IMR-90 (cell line): ENCODE results near the gene USP43. TPM values are rescaled to one million over a fixed set of nuclear protein-coding genes. Genes with fewer than 3 reads are reported as not detected.

ENCODE experiments used
- ATAC-seq: fragments of 200-7000 bp; cut with Tn5 transposase; 2 replicates; pipeline ENCODE4 v1.9.1; 2020; ENCODE audit warnings: low read depth, mild to moderate bottlenecking, moderate library complexity
- BruUV-seq: library from RNA; stranded (reverse); fragments of 400-500 nt; replicated peaks from 2 replicates; lab custom pipeline; 2021; lab: Mats Ljungman, UMichigan
- CTCF ChIA-PET: fragments of 300-600 bp; formaldehyde crosslinking; extraction: SDS; loops from one replicate; lab custom pipeline; 2021; ENCODE audit warnings: antibody characterized with exemption; lab: Yijun Ruan, JAX
- POLR2A ChIA-PET: fragments of 300-600 bp; sonication (Branson Sonifier 250); formaldehyde crosslinking; loops from one replicate; lab custom pipeline; 2022; ENCODE audit warnings: antibody characterized with exemption; ENCODE audit not compliant: unreplicated experiment; lab: Charles Lee
- DNase-seq: peaks from one replicate; pipeline ENCODE4 v3.0.0; 2013
- H2AFZ ChIP-seq: replicated peaks from 2 replicates; pipeline ENCODE3; 2013; ENCODE audit warnings: low read length, mild to moderate bottlenecking; ENCODE audit not compliant: poor library complexity
- H2AK5ac ChIP-seq: 2 replicates; pipeline ENCODE4 v1.6.1; 2013; ENCODE audit warnings: low read depth, low read length, inconsistent platforms
- H2AK9ac ChIP-seq: replicated peaks from 2 replicates; pipeline ENCODE3; 2013; ENCODE audit warnings: mild to moderate bottlenecking, low read depth, low read length, moderate library complexity; ENCODE audit not compliant: poor library complexity
- H2BK120ac ChIP-seq: 2 replicates; pipeline ENCODE4 v1.6.1; 2013; ENCODE audit warnings: low read depth, low read length, inconsistent platforms
- H2BK15ac ChIP-seq: 3 replicates; pipeline ENCODE4 v1.6.1; 2013; ENCODE audit warnings: low read depth, low read length, inconsistent platforms
- H2BK20ac ChIP-seq: 2 replicates; pipeline ENCODE4 v1.6.1; 2013; ENCODE audit warnings: low read depth, mild to moderate bottlenecking, inconsistent platforms, low read length, moderate library complexity
- H2BK5ac ChIP-seq: 2 replicates; pipeline ENCODE4 v1.6.1; 2013; ENCODE audit warnings: mild to moderate bottlenecking, low read depth, low read length, inconsistent platforms; ENCODE audit not compliant: poor library complexity, severe bottlenecking
- H3K14ac ChIP-seq: replicated peaks from 2 replicates; pipeline ENCODE4 v1.6.1; 2013; ENCODE audit warnings: low read depth, low read length, inconsistent platforms
- H3K18ac ChIP-seq: 2 replicates; pipeline ENCODE4 v1.6.1; 2013; ENCODE audit warnings: low read depth, low read length, control low read depth
- H3K23ac ChIP-seq: 2 replicates; pipeline ENCODE4 v1.6.1; 2013; ENCODE audit warnings: low read depth, low read length, inconsistent platforms
- H3K27ac ChIP-seq: 2 replicates; pipeline ENCODE4 v1.5.1; 2013; ENCODE audit warnings: mild to moderate bottlenecking, control low read depth, low read length; ENCODE audit not compliant: insufficient read depth
- H3K27me3 ChIP-seq: 2 replicates; pipeline ENCODE4 v1.6.1; 2013; ENCODE audit warnings: low read length; ENCODE audit not compliant: control insufficient read depth, insufficient read depth
- H3K36me3 ChIP-seq: 2 replicates; pipeline ENCODE4 v1.6.1; 2013; ENCODE audit warnings: low read length, mixed read lengths; ENCODE audit not compliant: control insufficient read depth, insufficient read depth
- H3K4ac ChIP-seq: 2 replicates; pipeline ENCODE4 v1.6.1; 2013; ENCODE audit warnings: low read depth, low read length, inconsistent platforms
- H3K4me1 ChIP-seq: 2 replicates; pipeline ENCODE4 v1.6.1; 2013; ENCODE audit warnings: low read length, mixed read lengths; ENCODE audit not compliant: control insufficient read depth, insufficient read depth
- H3K4me2 ChIP-seq: 2 replicates; pipeline ENCODE4 v1.6.1; 2013; ENCODE audit warnings: low read depth, mild to moderate bottlenecking, control low read depth, low read length, moderate library complexity
- H3K4me3 ChIP-seq: 2 replicates; pipeline ENCODE4 v1.5.1; 2013; ENCODE audit warnings: low read depth, mild to moderate bottlenecking, control low read depth, low read length, moderate library complexity; ENCODE audit not compliant: insufficient read depth
- H3K56ac ChIP-seq: 2 replicates; pipeline ENCODE4 v1.6.1; 2013; ENCODE audit warnings: low read length, inconsistent platforms; ENCODE audit not compliant: insufficient read depth; ENCODE audit errors: extremely low read depth
- H3K79me1 ChIP-seq, 2 experiments: 2 replicates each; pipeline ENCODE4 v1.6.1; 2013; ENCODE audit warnings: low read length in 2 of 2, inconsistent platforms in 1 of 2, low read depth in 1 of 2
- H3K9ac ChIP-seq: 2 replicates; pipeline ENCODE4 v1.6.1; 2013; ENCODE audit warnings: low read depth, low read length, control low read depth
- H3K9me1 ChIP-seq: 2 replicates; pipeline ENCODE4 v1.6.1; 2013; ENCODE audit warnings: low read length, inconsistent platforms; ENCODE audit not compliant: insufficient read depth
- H3K9me3 ChIP-seq: 2 replicates; pipeline ENCODE4 v1.6.1; 2013; ENCODE audit warnings: low read length; ENCODE audit not compliant: control insufficient read depth, insufficient read depth
- H4K20me1 ChIP-seq: 2 replicates; pipeline ENCODE4 v1.6.1; 2013; ENCODE audit warnings: low read length, inconsistent platforms; ENCODE audit not compliant: insufficient read depth
- H4K5ac ChIP-seq: 2 replicates; pipeline ENCODE4 v1.6.1; 2013; ENCODE audit warnings: mild to moderate bottlenecking, low read depth, low read length, control low read depth
- H4K8ac ChIP-seq, 2 experiments: 2 replicates each; pipeline ENCODE4 v1.6.1; 2013; ENCODE audit warnings: low read depth in 2 of 2, low read length in 2 of 2, control low read depth in 1 of 2, inconsistent platforms in 1 of 2
- H4K91ac ChIP-seq: 2 replicates; pipeline ENCODE4 v1.6.1; 2013; ENCODE audit warnings: low read depth, low read length, inconsistent platforms; ENCODE audit not compliant: insufficient read depth
- BHLHE40 ChIP-seq: fragments of 150-350 bp; IDR thresholded peaks from 2 replicates; pipeline ENCODE4 v1.6.1; 2016; ENCODE audit warnings: mild to moderate bottlenecking, low read depth, low read length
- CEBPB ChIP-seq: IDR thresholded peaks from 2 replicates; pipeline ENCODE4 v1.6.1; 2012; ENCODE audit warnings: low read depth, low read length, improper control_type of control experiment
- CHD1 ChIP-seq: IDR thresholded peaks from 2 replicates; pipeline ENCODE4 v1.6.1; 2012; ENCODE audit warnings: low read depth, low read length, improper control_type of control experiment
- MAFK ChIP-seq: IDR thresholded peaks from 2 replicates; pipeline ENCODE4 v1.6.1; 2012; ENCODE audit warnings: low read depth, low read length, improper control_type of control experiment
- MAZ ChIP-seq: IDR thresholded peaks from 2 replicates; pipeline ENCODE4 v1.6.1; 2012; ENCODE audit warnings: low read depth, mild to moderate bottlenecking, low read length, improper control_type of control experiment, moderate library complexity, borderline replicate concordance
- MXI1 ChIP-seq: IDR thresholded peaks from 2 replicates; pipeline ENCODE4 v1.6.1; 2012; ENCODE audit warnings: low read depth, mild to moderate bottlenecking, low read length, moderate library complexity, borderline replicate concordance
- NFE2L2 ChIP-seq: fragments of 150-350 bp; IDR thresholded peaks from 2 replicates; pipeline ENCODE4 v1.6.1; 2016; ENCODE audit warnings: low read depth, mild to moderate bottlenecking, low read length
- POLR2A ChIP-seq: IDR thresholded peaks from 2 replicates; pipeline ENCODE4 v1.6.1; 2012; ENCODE audit warnings: mild to moderate bottlenecking, low read depth, low read length
- RAD21 ChIP-seq: IDR thresholded peaks from 2 replicates; pipeline ENCODE4 v1.6.1; 2012; ENCODE audit warnings: low read length, improper control_type of control experiment
- RCOR1 ChIP-seq: IDR thresholded peaks from 2 replicates; pipeline ENCODE4 v1.6.1; 2012; ENCODE audit warnings: mild to moderate bottlenecking, low read length, improper control_type of control experiment; ENCODE audit not compliant: insufficient replicate concordance
- RFX5 ChIP-seq: IDR thresholded peaks from 2 replicates; pipeline ENCODE4 v1.8.0; 2012; ENCODE audit warnings: low read depth, mild to moderate bottlenecking, low read length, moderate library complexity
- SMC3 ChIP-seq: fragments of 150-350 bp; IDR thresholded peaks from 2 replicates; pipeline ENCODE4 v1.6.1; 2016; ENCODE audit warnings: low read depth, mild to moderate bottlenecking, antibody characterized with exemption, low read length, moderate library complexity
- WGBS, 2 experiments: methylation state at CpG; one replicate each; pipeline versions ENCODE4 v1.1.5 to v1.1.7; 2013; ENCODE audit warnings: missing lambda C conversion rate in 2 of 2; ENCODE audit not compliant: insufficient read length in 1 of 2; ENCODE audit errors: extremely low coverage in 2 of 2; 5-methylcytosine and 5-hydroxymethylcytosine counted together
- dilution Hi-C: fragments of 300-500 bp; cut with HindIII; formaldehyde crosslinking; loops from one replicate; pipeline ENCODE4 v1.14.3; 2018; ENCODE audit warnings: low sequenced_read_pairs; ENCODE audit not compliant: unreplicated experiment
- in situ Hi-C: fragments of 300-500 bp; cut with MboI; formaldehyde crosslinking; loops from 3 replicates; pipeline ENCODE4 v1.14.3; 2019; ENCODE audit warnings: low sequenced_read_pairs, inconsistent platforms, mixed read lengths
- intact Hi-C: fragments of 100-400 bp; cut with micrococcal nuclease; formaldehyde crosslinking; loops from 2 replicates; pipeline ENCODE4 v1.10.0; 2022
- polyA plus RNA-seq, 3 experiments: library from polyadenylated mRNA; depleted of rRNA; stranded (reverse); fragments of >200 nt; gene quantifications; 2 replicates each; pipeline ENCODE4 v1.2.3, GENCODE V29; 2012; ENCODE audit warnings: low replicate concordance in 1 of 3
- total RNA-seq: library from RNA; depleted of rRNA; stranded (reverse); fragments of >200 nt; gene quantifications from 2 replicates; pipeline ENCODE4 v1.2.3, GENCODE V29; 2012
- TF ChIP-seq, protein P1 (sequence below): fragments of 150-350 bp; IDR thresholded peaks from 2 replicates; pipeline ENCODE4 v1.6.1; 2016; ENCODE audit warnings: low read depth, mild to moderate bottlenecking, low read length, moderate library complexity, borderline replicate concordance
- TF ChIP-seq, protein P2 (sequence below): conservative IDR thresholded peaks from 2 replicates; pipeline ENCODE4 v1.5.1; 2012; ENCODE audit warnings: mild to moderate bottlenecking, low read depth, low read length, improper control_type of control experiment
- TF ChIP-seq, protein P3 (sequence below): fragments of 150-350 bp; IDR thresholded peaks from 2 replicates; pipeline ENCODE4 v1.6.1; 2017; ENCODE audit warnings: mild to moderate bottlenecking, antibody characterized with exemption, low read length, low read depth

USP43 gene
- total and polyA plus RNA-seq, 2 of the 4 experiments (the other 2 are of a cell fraction) = not detected

DNA sequence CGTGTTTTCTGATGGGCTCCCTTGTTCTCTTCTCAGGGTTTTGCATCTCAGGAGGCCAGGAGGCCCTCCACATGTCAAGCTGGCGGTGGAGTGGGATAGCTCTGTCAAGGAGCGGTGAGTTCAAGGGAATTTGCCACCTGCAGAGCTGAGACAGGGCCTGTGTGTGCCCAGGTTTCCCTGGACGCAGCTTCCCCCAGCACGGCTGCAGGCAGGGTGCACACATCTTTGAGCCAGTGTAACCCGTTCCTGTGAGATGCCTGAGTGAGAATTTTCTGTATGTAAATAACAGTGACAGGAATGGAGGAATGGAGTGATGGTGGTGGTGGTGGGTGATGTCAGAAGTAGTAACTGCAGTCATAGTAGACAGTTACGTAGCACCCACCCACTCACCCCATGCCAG lies 54.8 kb downstream of the USP43 start:
- Histone ChIP-seq H3K36me3 (no peaks in the 10 kb centered on the region), H4K5ac (no peak overlapping the region), H3K4me1 (no peaks in the 10 kb centered on the region), H4K91ac (no peak overlapping the region), H3K4me3 (no peak overlapping the region), H2AK9ac (no peak overlapping the region), H3K9me1 (no peaks in the 10 kb centered on the region), H2AFZ (no peak overlapping the region), H3K79me1 (no peaks in the 10 kb centered on the region), H2AK5ac (no peak overlapping the region), H2BK5ac (no peak overlapping the region), H3K14ac (no peak overlapping the region), H2BK120ac (no peak overlapping the region), H4K20me1 (no peaks in the 10 kb centered on the region), H3K9me3 (peaks cover 25% of the 10 kb centered on the region), H3K23ac (no peak overlapping the region), H3K9ac (no peak overlapping the region), H3K4ac (no peak overlapping the region), H3K27ac (no peak overlapping the region), H4K8ac (no peak overlapping the region), H3K4me2 (no peak overlapping the region), H2BK20ac (no peak overlapping the region), H3K27me3 (no peaks in the 10 kb centered on the region), H2BK15ac (no peak overlapping the region), H3K18ac (no peak overlapping the region), H3K56ac (no peak overlapping the region)
- 67% methylated on average over 3 of the region's 7 CpGs; no CpG with 5 or more reads in 1 of the 2 experiments for WGBS, 2 experiments
- in situ Hi-C loops = no loop called here
- ChIA-PET CTCF (no interaction called here), POLR2A (no interaction called here)
- no peak for TF ChIP-seq RFX5
- TF ChIP-seq, protein P1, sequence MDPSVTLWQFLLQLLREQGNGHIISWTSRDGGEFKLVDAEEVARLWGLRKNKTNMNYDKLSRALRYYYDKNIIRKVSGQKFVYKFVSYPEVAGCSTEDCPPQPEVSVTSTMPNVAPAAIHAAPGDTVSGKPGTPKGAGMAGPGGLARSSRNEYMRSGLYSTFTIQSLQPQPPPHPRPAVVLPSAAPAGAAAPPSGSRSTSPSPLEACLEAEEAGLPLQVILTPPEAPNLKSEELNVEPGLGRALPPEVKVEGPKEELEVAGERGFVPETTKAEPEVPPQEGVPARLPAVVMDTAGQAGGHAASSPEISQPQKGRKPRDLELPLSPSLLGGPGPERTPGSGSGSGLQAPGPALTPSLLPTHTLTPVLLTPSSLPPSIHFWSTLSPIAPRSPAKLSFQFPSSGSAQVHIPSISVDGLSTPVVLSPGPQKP = no peak
- TF ChIP-seq, protein P2, sequence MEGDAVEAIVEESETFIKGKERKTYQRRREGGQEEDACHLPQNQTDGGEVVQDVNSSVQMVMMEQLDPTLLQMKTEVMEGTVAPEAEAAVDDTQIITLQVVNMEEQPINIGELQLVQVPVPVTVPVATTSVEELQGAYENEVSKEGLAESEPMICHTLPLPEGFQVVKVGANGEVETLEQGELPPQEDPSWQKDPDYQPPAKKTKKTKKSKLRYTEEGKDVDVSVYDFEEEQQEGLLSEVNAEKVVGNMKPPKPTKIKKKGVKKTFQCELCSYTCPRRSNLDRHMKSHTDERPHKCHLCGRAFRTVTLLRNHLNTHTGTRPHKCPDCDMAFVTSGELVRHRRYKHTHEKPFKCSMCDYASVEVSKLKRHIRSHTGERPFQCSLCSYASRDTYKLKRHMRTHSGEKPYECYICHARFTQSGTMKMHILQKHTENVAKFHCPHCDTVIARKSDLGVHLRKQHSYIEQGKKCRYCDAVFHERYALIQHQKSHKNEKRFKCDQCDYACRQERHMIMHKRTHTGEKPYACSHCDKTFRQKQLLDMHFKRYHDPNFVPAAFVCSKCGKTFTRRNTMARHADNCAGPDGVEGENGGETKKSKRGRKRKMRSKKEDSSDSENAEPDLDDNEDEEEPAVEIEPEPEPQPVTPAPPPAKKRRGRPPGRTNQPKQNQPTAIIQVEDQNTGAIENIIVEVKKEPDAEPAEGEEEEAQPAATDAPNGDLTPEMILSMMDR = no peak
- no peak for TF ChIP-seq RAD21
- no peak for TF ChIP-seq BHLHE40
- TF ChIP-seq, protein P3, sequence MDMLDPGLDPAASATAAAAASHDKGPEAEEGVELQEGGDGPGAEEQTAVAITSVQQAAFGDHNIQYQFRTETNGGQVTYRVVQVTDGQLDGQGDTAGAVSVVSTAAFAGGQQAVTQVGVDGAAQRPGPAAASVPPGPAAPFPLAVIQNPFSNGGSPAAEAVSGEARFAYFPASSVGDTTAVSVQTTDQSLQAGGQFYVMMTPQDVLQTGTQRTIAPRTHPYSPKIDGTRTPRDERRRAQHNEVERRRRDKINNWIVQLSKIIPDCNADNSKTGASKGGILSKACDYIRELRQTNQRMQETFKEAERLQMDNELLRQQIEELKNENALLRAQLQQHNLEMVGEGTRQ = no peak
- TF ChIP-seq POLR2A = no peak
- TF ChIP-seq MAZ = no peak
- no peak for TF ChIP-seq SMC3
- TF ChIP-seq NFE2L2 = no peak
- TF ChIP-seq CEBPB = no peak
- no peak for TF ChIP-seq MAFK
- TF ChIP-seq RCOR1 = no peak
- no peak for TF ChIP-seq MXI1
- TF ChIP-seq CHD1 = no peak
- intact Hi-C loops = no loop called here
- ATAC-seq (no peak), DNase-seq (no peak)
- dilution Hi-C loops = no loop called here
- BruUV-seq = no TSS peak
